ENCODE measurements around the gene LAMA4.

Gene LAMA4

GRCh38 chr6:112237595-112237994, 16.8 kb downstream of the LAMA4 start:
- DNase-seq, result no peak

DNA sequence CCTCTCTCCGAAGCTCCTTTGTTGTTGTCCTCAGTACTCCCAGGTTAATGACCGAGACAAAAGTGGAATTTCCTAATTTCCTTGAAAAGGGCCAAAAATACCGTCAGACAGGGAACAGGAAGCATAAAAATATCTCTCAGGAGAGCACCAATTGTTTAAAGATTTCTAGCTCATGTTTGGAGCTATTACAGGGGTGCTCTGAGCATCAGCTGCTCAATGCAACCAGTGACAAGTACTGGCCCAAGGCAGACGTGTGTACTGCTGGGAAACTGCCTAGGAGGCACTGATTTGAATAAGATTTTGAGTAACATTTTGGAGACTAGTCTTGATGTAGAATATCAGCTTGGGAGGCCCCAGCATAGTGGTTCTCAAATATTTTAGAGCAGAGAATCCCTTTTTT, 17.3 kb downstream of the LAMA4 start:
- no peak for DNase-seq

- DNase-seq, result no peak
Measured at GRCh38 chr6:112235956-112236355, 18.4 kb downstream of the LAMA4 start.

DNA sequence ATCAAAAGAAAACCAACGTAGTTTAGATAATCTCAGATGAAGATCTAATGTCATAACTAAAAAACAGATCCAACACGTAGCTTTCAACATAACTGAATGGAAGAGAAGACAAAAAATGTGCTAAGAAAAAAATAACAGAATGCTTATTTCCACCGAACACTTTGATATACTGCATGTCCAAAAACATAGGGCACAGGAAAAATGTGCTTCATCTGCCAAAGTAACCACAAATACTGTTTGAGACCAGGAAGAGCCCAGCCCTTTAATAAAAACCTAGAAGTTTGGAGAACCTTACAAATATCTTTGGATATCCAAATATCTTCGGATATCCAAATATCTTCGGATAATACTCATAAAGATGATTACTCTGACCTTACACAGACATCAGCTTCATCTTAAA, 19.8 kb downstream of the LAMA4 start:
- DNase-seq, result no peak

DNA sequence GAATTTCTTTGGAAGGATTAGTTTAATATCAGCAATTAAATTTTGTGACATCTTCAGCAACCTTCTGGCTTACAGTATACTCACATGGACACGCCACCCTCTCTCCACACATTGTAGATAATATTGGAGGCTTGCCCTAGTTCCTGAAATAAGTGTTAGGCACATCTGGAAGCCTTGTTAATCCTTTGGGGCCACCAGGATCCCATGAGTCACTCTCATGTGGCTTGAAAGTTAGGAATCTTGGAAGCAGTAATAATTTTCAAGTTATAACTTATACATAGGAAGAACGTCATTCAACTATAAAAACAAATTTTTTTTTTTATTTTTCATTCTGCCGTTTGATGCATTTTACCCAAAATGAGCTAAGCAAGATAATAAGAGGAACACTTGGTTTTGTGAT, 20.5 kb downstream of the LAMA4 start:
- no peak for DNase-seq

GRCh38 chr6:112232845-112233256, 21.5 kb downstream of the LAMA4 start:
- DNase-seq, result no peak

DNA sequence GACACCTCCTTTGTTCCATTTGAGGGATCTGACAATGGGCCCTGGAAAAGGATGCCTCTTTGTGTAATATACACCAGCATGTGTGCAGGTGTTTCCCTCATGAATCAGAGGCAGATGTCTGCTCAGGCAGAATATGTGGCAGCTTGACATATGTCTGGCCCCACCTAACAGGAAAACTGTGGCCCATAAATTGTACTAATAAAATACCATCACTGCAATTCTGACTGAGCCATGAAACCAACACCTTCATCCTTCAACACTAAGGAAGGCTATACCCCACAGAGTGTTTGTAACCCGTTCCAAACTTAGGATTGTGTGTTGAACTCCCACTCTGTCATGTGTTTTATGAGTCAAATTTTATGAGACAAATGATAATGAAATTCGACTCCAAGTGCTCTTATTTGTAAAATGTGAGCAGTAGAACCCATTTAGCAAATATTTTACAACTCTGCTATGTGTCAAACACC, 22.7 kb downstream of the LAMA4 start:
- DNase-seq, result no peak

DNA sequence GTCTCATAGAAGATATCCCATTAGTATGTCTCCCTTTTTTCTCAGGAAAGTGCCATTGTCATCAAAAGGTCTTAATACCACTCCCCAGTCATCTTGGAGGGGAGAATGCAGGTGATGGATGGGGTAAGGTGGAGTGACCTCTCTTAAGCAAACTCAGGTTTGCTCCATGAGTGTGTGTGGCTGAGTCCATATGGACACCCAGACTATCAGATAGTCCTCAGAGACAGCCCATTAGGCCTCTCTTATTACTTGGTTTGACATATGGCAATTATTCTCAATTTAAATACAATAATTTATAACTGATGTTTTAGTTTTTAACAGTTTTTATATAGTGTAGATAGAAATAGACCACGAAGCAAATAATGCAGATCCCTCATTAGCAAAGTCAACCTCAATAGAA, 23.2 kb downstream of the LAMA4 start:
- no peak for DNase-seq

GRCh38 chr6:112228480-112229332, 25.7 kb downstream of the LAMA4 start:
- no peak for DNase-seq

DNA sequence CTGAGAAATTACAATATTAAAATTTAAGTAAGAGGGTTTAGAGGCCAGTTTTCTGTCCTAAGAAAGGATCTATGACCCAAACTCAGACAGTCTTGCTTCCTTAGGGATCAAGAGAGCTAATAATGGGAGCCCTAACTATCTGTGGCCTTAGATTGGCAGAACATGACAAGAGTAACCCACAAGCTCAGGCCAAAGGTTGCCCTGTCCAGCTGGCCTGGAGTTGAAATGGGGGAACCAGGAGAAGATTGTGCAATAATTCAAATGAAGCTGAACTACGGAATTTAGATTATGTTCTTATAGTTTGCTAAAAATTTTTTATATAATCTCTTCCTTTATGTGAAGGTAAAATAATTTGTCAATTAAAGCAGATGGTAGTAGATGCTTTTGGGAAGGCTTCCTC, 26.4 kb downstream of the LAMA4 start:
- no peak for DNase-seq

- DNase-seq, result no peak
Measured at GRCh38 chr6:112227411-112227810, 27.0 kb downstream of the LAMA4 start.

GRCh38 chr6:112225691-112226090, 28.7 kb downstream of the LAMA4 start:
- no peak for DNase-seq

GRCh38 chr6:112224088-112224487, 30.3 kb downstream of the LAMA4 start:
- DNase-seq, result no peak

DNA sequence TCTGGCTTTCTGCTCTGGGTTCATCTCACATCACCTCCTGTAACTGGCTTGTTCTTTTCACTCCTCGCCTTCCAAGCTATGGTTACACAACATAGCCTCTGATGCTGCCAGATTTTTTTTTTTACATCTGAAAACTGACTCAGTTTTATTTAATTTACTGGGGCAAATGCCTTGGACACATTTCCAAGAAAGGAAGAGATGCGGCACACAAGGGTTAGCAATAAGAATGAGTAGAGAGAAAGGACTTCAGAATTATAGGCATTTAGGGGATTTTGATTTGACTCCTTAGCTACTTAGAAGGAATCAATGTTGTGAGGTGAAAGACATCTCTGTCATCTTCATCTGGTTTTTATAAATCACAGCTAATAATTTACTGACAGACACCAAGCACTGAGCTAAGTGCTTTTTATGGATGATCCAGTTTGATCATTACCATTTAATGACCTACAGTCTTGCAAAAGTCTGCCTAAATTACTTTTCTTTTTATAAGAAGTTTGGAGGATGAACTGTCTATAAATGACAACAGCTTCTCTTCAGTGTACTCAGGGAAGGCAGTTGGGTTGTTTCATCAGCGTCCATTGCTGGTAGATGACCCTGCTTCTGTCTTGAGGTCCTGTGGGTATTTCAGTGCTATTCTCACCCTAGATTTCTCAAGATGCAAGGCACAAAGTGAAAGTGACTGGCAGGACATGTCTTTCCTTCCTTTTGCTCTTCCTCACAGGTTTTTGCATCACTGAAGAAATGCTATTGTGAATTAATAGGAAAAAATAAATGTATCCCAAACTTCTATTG, 31.1 kb downstream of the LAMA4 start:
- DNase-seq, result no peak

DNA sequence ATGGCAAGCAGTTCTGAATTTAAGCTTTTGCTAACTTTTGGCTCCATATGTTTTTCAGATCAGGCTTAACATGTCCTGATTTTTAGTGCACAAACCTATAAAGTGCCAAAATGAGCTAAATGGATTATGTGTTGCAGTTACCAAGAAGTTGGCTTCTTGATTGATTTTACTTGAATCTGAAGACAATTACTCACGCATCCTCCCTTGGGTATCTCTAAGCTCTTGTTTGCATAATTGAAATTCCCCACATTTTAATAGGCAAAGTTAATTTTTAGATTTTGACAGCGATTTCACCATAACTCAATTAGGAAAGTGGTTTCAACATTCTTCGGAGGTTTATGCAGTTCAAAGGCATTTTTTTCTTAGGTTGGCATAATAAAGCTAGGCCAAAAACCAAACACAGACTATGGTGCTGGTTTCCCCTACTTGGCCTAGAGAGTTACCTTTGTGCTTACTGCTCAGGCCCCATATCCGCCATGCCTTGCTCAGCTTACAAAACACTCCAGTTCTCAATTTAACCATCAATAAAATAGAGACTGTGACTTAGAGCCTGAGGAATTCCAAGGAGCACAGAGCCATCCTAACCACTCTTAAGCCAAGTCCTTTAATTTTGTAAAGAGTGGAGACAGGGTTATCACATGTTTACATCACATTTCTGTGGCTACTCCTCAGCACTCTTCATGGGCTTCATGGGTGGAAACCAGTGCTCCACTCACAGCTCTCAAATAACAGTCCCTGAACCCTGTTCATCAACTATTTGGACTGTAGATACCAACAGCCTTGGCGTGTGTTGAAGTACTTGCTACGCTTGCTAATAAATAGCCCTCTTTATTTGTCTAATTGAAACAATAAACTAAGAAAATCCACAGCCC, 32.1 kb downstream of the LAMA4 start:
- DNase-seq, result no peak

DNA sequence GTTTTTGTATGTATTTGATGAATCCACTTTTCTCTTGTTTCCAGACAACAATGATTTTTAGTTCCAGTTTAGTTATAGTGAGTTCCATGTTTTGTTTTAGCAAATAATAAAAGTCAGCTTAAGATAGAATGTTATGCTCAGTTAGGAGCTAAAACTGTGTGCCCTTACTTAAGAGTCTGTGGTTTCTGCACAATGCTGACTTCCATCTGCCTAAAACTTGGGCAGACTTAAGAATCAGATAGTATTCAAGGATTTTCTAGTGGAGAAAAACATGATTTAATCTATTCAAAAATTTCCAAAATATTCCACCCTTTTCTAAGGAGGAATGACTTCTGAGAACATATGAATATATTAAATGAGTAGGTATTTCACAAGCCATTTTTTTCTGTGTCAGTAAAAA, 32.8 kb downstream of the LAMA4 start:
- no peak for DNase-seq

DNA sequence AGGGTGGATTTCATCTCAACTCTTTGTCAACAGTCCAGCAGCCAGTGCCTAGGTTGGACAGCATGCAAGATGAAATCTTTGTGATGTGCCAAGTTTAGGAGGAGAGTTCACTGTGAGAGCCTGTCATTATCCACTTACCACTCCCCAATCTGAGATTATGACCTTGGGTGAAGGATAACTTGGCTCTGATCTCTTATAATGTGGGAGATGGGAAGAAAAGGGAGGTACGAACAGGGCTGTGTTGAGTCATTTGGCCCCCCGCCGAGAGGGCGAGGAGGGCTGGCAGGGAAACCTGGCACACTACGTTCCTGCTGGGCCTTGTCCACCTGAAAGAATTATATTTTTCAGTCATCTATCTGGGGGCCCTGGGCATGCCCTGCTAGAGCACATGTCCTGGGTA, 35.8 kb downstream of the LAMA4 start:
- DNase-seq, result no peak

DNA sequence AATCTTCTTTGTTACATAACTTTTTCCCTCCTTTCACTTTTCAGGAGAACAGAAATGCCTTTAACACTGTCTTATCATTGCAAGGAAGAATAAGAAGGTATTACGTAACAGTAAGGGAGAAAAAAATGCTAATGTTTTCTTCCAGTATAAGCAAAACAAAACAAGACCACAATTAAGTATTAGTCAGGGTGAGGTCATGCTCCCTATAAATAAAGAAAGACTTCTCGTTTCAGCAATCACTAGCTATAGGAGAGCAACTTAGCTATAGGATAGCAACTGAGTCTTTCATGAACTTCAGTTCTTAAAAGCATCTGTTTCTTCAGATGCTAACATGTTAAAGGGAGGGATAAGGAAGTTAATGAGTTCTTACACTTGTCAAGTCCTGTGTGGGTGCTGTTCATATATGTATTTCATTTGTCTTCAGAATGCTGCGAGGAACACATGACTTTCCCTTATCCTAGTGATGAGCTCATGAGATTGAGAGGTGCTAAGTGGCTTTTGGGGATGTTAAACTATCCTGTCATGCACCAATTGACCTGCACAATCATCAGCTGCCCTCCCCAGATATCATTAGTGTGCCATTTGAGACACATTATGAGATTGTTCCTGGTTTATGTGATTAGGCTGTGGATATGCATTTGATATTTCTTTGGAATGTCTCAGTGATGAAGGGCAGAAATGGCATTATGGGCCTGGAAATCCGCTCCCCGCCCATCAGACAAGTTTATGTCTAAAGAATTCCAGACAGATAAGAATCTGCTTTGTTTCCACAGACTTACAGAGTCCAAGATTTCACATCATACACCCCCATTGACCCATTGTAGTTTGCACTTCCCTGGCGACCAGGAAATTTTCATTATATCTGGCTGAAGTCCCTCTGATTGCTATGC, 37.5 kb downstream of the LAMA4 start:
- no peak for DNase-seq

- DNase-seq, result no peak
Measured at GRCh38 chr6:112215488-112216284, 38.7 kb downstream of the LAMA4 start.

GRCh38 chr6:112214739-112215269, 39.6 kb downstream of the LAMA4 start:
- DNase-seq, result no peak

DNA sequence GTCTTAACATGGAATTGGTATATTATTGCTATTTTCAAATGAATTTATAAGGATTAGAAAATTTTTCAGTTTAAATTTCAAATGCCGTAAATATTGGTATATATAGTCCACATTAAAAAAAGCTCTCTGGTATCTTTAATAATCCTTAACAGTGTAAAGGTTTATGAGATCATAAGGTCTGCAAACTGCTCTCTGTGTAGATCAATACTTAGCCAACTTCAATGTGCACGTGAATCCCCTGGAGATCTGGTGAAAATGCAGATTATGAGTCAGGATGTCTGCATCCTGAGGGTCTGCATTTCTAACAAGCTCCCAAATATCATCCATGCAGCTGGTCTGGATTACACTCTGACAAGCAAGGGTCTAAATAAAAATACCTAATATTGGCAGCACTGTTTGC, 43.5 kb downstream of the LAMA4 start:
- DNase-seq, result no peak

All from NCI-H1417 treated with DMSO at 0.1 percent for 48 hours (cell line).